NCI-H82 (cell line): ENCODE results near the gene ZFPM1.

Source experiments
- DNase-seq: peaks from one replicate; lab custom pipeline; 2025; lab: John Stamatoyannopoulos, UW

ZFPM1 gene

DNA sequence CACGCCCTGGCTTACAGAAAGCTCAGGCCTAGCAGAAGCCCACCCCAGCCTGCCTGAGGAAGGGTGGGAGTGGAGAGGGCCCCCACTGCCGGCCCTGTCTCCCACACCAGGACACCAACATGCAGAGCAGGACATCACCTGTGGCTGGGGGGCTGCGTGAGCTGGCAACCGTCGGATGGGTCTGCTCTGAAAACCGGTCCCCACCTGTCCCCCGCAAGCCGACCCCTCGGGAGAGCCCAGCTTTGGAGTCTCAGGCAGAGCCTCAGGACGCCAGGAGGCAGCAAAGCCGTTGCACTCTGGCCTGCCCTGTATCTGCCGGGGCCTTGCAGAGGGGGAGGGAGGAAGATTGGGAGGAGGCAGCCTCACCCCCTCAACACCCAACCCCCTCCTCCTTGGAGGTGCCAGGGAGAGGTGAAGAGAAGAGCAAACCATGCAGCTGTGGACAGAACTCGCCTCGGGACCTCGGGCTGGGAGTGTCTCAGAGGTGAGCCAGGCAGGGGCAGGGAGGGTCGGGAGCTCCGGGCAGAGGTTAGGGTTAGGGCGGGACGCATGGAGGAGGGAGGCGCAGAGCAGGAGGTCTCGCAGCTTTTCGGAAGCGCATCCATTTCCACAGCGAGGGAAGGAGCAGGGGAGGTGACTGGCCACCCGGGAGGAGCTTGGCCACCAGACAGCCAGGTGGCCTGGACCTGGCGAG, 86.7 kb downstream of the ZFPM1 start:
- no peak for DNase-seq

DNA sequence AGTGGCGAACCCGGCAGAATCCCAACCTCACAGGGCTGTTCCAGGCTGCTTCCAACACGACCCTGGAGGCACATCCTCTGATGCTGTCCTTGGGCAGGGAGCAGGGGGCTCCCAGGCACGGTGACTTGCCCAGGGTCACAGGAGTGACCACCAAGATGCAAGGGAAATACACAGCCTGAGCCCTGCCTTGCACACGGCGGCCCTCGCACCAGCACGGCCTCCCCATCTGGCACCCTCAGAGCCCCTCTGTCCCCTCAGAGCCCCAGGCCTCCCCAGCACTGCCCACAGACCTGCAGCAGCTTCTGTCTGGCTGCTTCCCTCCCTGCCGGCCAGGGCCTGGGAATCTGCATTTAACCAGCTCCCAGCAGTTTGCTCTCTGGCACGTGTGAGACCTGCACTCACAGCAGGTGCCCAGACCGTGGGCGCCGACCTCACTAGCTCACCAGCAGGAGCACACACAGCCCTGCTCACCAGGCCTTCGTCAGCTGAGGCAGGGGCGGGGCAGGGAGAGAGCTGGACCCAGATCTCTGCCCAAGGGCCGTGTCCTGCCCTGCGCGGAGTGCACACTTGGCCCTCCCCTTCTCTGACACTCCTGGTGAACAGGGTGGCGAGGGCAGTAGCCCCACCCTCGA, 87.4 kb downstream of the ZFPM1 start:
- DNase-seq, result no peak

DNA sequence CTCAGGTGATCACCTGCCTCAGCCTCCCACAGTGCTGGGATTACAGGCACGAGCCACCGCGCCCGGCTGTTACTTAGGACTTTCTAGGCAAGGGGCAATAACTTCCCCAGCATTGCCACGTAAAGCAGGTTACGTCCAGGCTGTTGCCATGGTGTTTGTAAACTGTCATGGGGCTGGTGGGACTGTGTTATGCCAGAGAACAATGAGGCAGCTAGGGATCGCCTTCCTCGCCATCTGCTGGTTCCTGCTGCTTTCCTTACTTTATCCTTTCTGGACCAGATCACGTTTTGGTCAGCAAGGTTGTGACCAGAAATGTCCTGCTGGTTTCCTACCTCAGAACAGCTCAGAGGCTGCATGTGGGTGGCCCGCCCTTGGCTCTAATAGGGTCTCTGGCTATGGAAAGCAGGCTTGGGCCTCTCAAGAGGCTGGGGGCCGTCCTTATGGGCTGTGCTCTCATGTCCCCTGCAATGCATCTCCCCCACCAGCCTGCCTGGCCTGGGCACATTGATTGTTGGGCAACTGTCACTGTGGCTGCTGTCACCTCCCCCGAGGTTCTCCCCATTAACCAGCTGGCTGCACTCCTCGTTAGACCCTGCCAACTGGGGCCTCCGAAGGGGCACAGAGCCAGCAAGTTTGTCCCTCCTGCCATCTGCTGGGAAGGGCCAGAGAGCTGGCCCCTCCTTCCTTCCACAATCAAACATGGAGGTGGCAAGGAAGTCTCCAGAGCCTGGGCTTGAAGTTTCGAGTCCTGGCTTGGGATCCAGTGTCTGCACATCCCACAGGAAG, 88.9 kb downstream of the ZFPM1 start:
- no peak for DNase-seq

DNA sequence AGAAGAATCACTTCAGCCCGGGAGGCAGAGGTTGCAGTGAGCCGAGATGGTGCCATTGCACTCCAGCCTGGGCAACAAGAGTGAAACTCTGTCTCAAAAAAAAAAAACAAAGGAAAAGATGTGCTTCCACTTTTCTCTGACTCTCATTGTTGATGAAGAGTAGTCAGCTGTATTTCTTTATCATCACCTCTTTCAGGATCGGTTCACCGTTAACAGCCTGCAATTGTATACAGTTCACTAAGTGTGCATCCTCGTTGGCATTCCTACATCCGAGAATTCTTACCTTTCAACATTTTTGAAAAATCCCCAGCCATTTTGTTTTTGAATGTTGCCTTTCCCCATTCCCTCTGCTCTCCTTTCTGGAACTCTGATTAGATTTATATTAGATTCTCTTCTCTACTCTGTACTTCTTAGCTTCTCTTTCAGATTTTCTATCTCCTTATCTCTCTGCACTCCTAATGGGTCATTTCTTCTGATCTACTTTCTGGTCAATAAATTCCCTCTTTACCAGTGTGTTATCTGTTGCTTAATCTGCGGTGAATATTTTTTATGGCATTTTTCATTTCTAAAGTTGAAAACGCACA, 90.2 kb downstream of the ZFPM1 start:
- DNase-seq, result no peak

DNA sequence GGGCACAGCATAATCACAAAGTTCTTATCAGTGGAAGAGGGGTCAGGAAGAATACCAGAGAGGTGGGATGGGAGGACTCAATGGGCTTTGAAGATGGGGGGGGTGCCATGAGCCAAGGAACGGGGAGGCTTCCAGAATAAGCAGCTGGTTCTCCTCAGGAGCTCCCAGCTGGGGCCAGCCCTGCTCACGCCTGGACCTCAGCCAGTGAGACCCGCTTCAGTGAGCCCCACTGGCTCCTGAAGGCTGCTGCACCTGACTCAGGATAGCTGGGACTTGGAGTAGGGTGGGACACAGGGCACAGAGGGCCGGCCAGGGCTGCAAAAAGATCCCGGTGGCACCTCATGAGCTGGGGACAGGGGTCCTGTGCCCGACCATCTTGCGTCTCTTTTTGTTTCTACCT, 92.7 kb downstream of the ZFPM1 start:
- DNase-seq, result no peak

DNA sequence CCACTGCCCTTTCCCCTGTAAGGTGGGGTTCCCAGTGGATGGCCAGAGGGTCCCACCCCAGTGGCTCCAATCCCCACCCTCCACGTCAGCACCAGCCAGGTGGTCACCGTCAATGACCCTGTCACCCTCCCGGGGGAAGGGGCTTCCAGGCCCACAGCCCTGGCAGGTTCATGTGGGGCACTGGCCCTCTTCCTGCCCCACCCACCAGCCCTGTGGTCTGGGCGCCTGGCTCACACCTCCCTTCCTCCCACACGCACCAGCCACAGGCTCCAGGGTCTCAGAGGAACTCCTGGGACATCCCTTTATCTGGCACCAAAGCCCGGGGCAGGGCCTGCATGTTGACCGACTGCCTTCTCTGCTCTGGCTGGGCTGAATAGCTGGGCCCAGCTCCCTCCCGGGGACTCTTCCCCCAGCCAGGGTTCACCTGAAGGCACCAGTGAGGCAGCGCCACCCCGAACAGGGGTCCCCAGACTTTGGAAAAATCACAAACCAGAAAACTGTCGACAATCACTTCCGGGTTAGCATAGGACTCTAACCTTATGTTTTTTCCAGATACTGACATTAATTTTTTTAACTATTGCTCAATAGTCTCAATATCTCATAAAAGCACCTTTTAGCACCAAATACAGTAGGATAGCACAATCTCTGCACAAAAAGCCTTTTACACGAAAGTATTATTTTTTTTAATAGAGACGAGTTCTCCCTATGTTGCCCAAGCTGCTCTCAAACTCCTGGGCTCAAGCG, 95.2 kb downstream of the ZFPM1 start:
- DNase-seq, result no peak

DNA sequence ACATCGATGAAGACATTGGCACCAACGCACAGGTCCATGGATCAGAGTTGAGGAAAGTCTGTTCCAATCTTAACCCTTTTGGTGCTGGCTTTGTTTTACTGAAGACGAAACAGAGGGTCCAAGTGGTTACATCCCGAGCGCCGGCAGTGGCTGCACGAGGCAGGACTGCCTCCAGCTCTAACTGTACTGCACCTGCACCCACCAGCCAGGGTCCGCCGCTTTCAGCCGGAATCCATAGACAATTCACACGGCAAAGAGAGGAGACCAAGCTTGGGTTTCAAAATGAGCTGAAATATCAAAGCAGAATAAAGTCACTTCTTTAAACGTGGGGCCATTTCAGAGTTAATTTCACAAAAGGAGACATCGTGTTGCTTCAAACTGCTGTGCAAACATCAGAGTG, 95.9 kb downstream of the ZFPM1 start:
- DNase-seq, result no peak

DNA sequence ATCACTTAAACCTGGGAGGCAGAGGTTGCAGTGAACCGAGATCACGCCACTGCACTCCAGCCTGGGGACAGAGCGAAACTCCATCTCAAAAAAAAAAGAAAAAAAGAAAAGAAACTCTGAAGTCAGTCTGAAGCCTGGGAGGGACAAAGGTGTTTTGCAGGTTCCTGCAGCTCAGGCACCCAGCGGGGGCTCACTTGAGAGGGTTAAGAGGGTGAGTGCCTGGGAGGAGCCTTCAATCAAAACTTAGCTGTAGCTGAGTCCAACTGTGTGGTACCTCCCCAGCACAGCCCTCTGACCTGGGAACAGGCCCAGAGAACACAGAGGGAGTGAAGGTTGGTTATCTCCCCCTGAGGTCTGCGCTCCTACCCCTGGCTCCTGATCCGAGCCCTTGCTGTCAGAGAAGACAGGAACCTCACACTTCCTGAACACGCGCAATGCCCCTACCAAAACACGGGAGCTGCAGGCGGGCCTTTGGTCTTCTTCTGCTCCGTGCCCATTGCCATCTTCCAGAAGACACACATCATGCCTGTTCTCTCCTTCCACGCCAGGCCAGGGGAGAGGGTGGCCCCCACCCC, 96.7 kb downstream of the ZFPM1 start:
- no peak for DNase-seq

DNA sequence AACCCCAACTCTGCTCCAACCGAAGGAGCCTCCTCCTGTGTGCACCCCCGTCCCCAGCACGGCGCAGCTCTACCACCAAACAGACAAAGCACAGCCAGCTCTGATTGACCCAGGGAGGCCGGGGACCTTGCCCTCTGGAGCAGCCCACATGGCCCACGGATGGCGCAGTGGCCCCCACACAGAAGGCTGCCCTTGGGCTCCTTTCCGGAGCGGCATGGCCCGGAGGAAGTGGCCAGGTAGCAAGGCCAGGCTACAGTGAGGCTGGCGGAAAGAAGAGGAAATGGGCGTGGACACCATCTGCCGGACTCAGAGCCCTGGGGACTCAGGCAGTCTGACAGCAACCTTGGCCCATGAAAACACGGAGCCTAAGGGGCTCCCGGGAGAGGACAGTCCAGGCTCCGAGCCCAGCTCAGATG, 97.2 kb downstream of the ZFPM1 start:
- DNase-seq, result peak; percentile 13

DNA sequence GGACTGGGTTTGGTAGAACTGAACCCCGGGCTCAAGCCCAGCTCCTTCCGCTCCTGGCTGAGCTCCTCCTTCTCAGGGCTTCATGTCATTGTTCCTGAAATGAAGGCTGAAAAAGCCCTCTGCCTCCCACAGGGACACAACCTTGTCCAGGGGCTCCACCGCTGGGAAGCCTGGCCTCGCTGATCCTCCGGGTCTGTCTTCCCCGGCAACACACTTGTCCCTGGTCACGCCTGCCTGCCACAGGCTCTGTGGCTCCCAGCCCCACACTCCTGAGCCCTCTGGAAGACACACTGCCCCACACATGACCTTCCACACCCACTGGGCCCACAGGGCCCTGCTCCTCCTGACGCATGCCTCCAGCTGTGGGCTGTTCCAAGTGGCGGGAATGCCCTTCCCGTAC, 99.1 kb downstream of the ZFPM1 start:
- no peak for DNase-seq

DNA sequence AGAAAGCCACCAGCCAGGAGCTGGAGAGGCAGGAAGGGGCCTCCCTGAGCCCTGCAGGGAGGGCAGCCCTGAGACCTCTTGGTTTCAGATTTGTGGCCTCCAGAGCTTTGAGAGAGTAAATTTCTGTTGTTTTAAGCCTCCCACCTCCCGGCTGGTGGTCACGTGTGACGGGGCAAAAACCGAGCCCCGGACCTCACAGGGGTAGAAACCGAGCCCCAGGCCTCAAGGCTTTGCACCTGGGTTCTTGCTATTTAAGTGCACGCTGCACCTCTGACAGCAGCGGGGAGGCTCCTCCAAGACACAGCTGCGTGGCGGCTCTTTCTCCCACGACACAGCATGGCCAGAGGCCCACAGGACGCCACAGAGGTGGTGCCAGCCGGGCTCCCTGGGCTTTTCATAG, 99.7 kb downstream of the ZFPM1 start:
- no peak for DNase-seq

DNA sequence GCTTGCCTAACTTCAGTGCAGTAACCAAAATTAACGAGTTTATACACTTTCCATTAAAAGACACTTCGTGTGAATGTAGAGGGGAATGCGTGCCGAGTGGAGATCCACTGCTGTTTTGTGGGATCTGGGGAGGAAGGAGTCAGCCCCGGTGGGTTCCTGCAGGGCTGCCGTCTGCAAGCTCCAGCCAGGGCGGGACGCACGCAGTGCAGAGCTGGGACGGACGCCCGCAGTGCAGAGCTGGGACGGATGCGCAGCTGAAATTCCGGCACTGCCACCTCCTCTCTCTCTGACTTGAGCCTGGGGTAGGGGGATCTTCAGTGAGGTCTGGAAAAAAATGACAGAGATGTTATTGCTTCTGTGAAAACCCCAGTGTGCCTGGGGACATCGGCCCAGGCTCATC, 100.7 kb downstream of the ZFPM1 start:
- DNase-seq, result no peak

DNA sequence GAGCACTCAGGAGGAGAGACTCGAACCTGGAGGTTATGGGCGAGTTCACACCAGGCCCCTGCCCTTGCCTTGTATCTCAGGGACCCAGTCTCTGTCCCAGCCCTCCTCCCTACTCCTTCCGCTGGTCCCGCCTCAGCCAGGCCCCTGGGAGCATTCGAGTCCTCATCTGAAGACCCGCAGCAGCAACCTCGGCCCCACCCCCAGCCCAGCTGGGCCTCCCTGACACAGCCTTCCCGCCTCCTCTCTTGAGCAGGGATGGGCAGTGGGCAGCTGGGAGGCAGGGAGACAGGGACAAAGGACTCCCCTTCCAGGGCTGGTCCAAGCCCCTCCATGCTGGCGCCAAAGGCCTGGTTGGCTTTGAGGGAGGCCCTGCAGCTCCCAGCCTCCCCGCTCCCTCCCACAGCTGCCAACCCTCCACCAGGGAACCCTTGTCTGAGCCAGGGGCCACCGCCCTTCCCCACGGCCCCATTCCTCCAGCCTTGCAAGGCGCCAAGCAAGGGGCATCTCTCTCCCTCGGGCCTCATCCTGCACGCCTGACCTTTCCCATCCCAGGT, 101.7 kb downstream of the ZFPM1 start:
- DNase-seq, result no peak

DNA sequence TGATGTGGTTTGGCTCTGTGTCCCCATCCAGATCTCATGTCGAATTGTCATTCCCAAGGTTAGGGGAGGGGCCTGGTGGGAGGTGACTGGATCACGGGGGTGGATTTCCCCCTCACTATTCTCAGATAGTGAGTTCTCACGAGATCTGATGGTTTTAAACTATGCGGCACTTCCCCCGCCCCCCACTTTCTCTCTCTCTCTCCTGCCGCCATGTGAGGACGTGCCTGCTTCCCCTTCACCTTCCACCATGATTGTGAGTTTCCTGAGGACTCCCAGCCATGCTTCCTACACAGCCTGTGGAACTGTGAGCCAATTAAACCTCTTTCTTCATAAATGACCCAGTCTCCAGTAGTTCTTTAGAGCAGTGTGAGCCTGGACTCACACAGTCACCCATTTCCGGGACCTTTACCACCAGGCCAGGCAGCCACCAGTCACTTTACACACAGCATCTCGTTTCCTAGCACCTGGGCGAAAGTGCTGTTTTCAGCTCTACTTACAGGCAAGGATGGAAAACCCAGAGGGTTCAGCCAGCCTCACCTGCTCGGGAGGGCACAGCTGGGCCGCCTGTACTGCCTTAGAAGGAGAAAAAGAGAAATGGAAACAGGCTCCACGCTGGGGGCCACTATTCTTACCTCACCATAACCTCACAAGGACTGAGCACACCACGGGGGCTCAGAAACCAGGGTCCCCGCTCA, 103.4 kb downstream of the ZFPM1 start:
- no peak for DNase-seq

DNA sequence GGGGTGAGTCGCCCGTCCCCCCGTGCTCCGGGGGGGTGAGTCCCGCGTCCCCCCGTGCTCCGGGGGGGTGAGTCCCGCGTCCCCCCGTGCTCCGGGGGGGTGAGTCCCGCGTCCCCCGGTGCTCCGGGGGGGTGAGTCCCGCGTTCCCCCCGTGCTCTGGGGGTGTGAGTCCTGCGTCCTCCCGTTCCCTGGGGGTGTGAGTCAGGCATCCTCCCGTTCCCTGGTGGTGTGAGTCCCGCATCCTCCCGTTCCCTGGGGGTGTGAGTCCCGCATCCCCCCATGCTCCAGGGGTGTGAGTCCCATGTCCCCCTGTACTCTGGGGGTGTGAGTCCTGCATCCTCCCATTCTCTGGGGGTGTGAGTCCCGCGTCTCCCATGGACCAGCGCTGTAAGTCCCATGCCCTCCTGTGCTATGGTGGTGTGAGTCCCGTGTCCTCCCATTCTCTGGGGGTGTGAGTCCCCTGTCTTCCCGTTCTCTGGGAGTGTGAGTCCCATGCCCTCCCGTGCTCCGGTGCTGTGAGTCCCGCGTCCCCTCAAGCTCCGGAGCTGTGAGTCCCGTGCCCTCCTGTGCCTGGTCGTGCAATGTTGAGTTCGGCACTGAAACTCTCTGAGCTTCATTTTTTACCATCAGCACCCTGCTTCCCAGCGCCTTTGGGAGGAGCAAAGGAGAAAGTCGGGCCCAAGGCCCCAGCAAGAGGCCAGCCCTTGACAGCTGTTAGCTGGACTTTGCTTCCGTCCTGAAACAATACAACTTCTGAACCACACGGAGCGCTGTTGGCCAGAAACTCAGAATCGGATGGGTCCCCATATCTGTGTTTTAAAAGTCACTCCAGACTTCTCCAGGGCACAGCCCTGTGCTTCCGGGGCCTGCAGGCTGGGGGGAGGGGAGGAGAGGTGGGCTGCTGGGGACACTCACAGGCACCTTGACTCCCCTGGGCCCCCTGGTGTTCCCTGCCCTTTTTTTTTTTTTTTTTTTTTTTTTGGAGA, 105.7 kb downstream of the ZFPM1 start:
- peak; percentile 87 for DNase-seq

DNA sequence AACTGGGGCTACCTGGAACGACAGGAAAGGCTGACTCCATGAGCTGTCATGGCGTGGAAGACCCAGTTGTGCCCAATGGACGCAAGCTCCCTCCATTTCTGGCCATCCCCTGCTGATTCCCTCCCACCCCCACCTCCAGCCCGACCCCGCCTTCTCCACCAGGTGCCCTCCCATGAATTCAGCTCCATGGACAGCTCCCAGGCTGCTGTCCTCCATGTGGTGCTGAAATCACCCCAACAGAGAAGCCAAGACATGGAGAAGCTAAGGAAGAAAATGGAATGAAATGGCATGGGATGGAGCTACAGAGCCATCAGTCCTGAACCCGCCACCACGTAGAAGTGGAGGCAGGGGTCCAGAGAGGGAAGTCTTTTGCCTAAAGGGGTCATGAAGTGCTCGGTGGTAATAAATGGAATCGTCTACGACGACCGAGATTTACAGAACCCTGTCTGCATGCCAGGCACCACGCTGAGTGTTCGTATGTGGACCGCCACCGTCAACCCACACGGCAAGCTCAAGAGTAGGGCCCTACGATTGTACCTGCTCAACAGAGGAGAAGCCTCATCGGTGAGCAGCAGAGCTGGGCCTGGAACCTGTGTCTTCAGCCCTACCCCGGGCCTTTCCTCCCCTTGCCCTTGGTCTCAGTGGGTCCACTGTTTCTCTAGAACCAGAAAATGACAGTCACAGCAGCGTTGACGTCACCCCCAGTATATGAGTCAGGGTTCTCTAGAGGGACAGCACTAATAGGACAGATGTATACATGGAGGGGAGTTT, 107.8 kb downstream of the ZFPM1 start:
- no peak for DNase-seq

DNA sequence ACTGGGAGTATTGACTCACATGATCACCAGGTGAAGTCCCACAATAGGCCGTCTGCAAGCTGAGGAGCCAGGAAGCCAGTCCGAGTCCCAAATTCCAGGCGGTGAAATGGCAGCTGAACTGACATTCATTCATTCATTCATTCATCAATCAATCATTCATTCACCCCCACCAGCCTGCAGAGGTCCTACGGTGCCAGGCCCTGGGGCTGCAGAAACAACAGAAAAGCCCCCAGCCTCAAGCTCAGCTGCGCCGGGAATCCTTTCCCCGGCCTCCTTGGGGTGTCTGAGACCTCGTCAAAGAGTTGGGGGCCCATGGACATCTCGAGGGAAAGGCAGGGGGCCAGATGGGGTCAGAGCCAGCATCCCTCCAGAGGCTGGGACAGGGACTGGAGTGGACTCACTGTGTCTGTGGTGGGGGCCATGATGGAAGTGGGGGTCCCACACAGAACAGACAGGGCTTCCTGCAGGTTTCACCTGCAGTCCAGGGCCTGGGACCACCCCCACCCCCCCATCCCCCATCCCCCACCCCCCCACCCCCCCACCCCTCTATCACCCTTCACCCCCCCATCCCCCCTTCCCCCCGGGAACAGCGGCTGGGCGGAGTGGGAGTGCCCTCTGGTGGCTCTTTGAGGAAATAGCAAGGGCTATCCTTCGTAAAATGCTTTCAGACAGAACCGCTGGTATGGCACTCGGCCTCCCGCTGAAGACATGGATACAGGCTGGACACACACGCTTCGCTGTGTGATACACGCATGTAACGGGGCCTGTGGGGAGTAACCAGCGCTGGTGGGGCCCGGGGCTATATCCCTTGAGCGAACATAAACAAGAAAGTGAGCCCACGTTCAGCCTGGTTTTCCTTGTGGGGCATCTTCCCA, 108.6 kb downstream of the ZFPM1 start:
- peak; percentile 59 for DNase-seq

DNA sequence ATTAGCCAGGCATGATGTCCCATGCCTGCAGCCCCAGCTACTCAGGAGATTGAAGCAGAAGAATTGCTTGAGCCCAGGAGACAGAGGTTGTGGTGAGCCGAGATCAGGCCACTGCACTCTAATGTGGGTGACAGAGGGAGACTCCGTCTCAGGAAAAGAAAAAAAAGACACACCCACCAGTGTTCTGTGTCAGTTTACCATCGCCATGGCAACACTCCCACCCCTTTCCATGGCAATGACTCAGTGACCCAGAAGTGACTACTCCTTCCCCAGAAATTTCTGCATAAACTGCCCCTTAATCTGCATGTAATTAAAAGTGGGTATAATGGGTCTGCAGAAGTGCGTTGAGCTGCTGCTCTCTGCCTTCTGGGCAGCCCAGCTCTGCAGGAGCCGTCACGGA, 113.1 kb downstream of the ZFPM1 start:
- DNase-seq, result no peak
